22Rv1 (cell line): Measurements from ENCODE around the gene ABCG5.

ENCODE experiments used
- CTCF ChIP-seq: fragments of 450-650 bp; IDR thresholded peaks from 2 replicates; pipeline ENCODE4 v1.5.1; 2017; ENCODE audit warnings: mild to moderate bottlenecking
- ZFX ChIP-seq: fragments of 450-650 bp; IDR thresholded peaks from 2 replicates; pipeline ENCODE4 v1.6.1; 2017; ENCODE audit warnings: antibody characterized with exemption, borderline replicate concordance

- TF ChIP-seq CTCF (no peak), ZFX (no peak)
Observed at GRCh38 chr2:43846140-43846793, 7.6 kb upstream of the ABCG5 start.
